Measurements from ENCODE around the gene SLC2A4RG. TPM values are rescaled to one million over a fixed set of nuclear protein-coding genes. Genes with fewer than 3 reads are reported as not detected.

The SLC2A4RG gene
- total RNA-seq, 1 experiment from 2014 or later = 121 TPM

DNA sequence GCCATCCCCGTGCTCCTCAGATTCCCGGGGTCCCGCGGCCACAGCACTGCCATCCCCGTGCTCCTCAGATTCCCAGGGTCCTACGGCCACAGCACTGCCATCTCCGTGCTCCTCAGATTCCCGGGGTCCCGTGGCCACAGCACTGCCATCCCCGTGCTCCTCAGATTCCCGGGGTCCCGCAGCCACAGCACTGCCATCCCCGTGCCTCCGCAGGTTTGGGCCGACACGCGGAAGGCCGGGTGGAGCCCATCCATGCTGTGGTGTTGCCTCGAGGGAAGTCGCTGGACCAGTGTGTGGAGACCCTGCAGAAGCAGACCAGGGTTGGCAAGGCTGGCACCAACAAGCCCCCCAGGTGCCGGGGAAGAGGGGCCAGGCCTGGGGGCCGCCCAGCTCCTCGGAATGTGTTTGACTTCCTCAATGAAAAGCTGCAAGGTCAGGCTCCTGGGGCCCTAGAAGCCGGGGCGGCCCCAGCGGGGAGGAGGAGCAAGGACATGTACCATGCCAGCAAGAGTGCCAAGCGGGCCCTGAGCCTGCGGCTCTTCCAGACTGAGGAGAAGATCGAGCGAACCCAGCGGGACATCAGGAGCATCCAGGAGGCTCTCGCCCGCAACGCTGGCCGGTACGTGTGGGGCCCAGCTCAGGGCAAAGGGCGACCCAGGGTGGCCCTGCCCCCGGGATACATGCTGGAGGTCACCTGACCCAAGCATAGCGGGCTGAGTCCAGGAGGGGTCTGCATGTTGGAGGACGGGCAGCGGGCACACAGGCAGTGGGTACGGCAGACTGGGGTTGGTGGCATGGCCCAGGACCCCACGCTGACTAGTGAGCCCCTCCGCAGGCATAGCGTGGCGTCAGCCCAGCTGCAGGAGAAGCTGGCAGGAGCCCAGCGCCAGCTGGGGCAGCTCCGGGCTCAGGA lies 4.4 kb upstream of the SLC2A4RG start:
- TF ChIP-seq, protein P1, sequence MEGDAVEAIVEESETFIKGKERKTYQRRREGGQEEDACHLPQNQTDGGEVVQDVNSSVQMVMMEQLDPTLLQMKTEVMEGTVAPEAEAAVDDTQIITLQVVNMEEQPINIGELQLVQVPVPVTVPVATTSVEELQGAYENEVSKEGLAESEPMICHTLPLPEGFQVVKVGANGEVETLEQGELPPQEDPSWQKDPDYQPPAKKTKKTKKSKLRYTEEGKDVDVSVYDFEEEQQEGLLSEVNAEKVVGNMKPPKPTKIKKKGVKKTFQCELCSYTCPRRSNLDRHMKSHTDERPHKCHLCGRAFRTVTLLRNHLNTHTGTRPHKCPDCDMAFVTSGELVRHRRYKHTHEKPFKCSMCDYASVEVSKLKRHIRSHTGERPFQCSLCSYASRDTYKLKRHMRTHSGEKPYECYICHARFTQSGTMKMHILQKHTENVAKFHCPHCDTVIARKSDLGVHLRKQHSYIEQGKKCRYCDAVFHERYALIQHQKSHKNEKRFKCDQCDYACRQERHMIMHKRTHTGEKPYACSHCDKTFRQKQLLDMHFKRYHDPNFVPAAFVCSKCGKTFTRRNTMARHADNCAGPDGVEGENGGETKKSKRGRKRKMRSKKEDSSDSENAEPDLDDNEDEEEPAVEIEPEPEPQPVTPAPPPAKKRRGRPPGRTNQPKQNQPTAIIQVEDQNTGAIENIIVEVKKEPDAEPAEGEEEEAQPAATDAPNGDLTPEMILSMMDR (IDR thresholded peaks at IDR 0.05 in 2 of 3, conservative IDR thresholded peaks at IDR 0.05 in 1 of 3; ENCODE audit: borderline replicate concordance in 1 of 3, insufficient read depth in 1 of 3, low read depth in 2 of 3, low read length in 2 of 3) = no peak
- TF ChIP-seq ELF1 (IDR thresholded peaks at IDR 0.05; ENCODE audit: borderline replicate concordance, low read depth) (no peak), EGR1 (IDR thresholded peaks at IDR 0.05; ENCODE audit: low read depth) (no peak), SP1 (IDR thresholded peaks at IDR 0.05; ENCODE audit: low read depth) (no peak), YY1 (IDR thresholded peaks at IDR 0.05; ENCODE audit: extremely low read depth, insufficient replicate concordance, low read depth, low read length) (no peak), CBX3 (IDR thresholded peaks at IDR 0.05; ENCODE audit: low read depth) (no peak), SIN3A (IDR thresholded peaks at IDR 0.05; ENCODE audit: low read depth) (no peak)
- TF ChIP-seq, protein P2, sequence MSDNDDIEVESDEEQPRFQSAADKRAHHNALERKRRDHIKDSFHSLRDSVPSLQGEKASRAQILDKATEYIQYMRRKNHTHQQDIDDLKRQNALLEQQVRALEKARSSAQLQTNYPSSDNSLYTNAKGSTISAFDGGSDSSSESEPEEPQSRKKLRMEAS (IDR thresholded peaks at IDR 0.05) = no peak
- no peak overlapping the region for H3K4me3 ChIP-seq (replicated peaks in 1 of 2; ENCODE audit: low read depth in 1 of 2, low read length in 2 of 2)
- no peaks in the 10 kb centered on the region for H3K9me3 ChIP-seq (ENCODE audit: control insufficient read depth in 1 of 2, insufficient read depth in 1 of 2, low read depth in 1 of 2, low read length in 2 of 2)
- H3K9ac ChIP-seq (ENCODE audit: low read length) = no peak overlapping the region
- H3K79me2 ChIP-seq (ENCODE audit: insufficient read depth, low read length) = peaks cover 35% of the 10 kb centered on the region; the same call in 1 of the 2 replicates
- no peaks in the 10 kb centered on the region for H3K27me3 ChIP-seq (ENCODE audit: insufficient read depth, low read length)
- POLR2A ChIA-PET = no interaction called here
- no peaks in the 10 kb centered on the region for H4K20me1 ChIP-seq (ENCODE audit: insufficient read depth)
- CTCF ChIA-PET = interaction anchor here (0.6 to 1.6 kb wide), 2 partner anchors 12 to 197 kb away, joined by 3 read pairs; no protein-coding TSS in a partner anchor
- intact Hi-C loops (cut with micrococcal nuclease) = loop anchor here (10.0 kb wide), 1 partner anchor 130 kb away; the partner anchor contains the start of genes ABHD16B and TPD52L2
- RAD21 ChIA-PET (ENCODE audit: low non-redundant PET in 1 of 2, low total read pairs in 2 of 2, uncharacterized antibody in 2 of 2, unreplicated experiment in 2 of 2) = no interaction called here
- H3K36me3 ChIP-seq (ENCODE audit: control insufficient read depth in 1 of 2, insufficient read depth in 2 of 2, low read length in 2 of 2) = peaks cover 0 to 9% of the 10 kb centered on the region in 2 experiments; a peak in 2 of 4 replicates
- H3K4me1 ChIP-seq (ENCODE audit: control insufficient read depth in 1 of 2, insufficient read depth in 2 of 2, low read length in 2 of 2) = peaks cover 13 to 37% of the 10 kb centered on the region in 2 experiments; a peak in 3 of 4 replicates
- H3K27ac ChIP-seq (ENCODE audit: low read depth, low read length) = peak overlapping the region; percentile 84; the same call in 1 of the 2 replicates
- TSS peak; percentile 37 for BruUV-seq (replicated peaks)
- H3K9me2 ChIP-seq (ENCODE audit: insufficient read depth) = no peaks in the 10 kb centered on the region
- DNase-seq (ENCODE audit: low read depth, low spot score) (no peak), ATAC-seq (no peak)
- H2AFZ ChIP-seq (ENCODE audit: low read depth, low read length, poor library complexity, severe bottlenecking) = no peak overlapping the region
- no peak overlapping the region for H3K4me2 ChIP-seq (ENCODE audit: low read length)

Measured in HCT116 (cell line).